ENCODE data around the gene NCBP3. TPM values are rescaled to one million over a fixed set of nuclear protein-coding genes. Genes with fewer than 3 reads are reported as not detected.
A peak's percentile ranks its signal among the peaks of the same experiment; 100 is the strongest.
"Not testable (repeated sequence)": the region's sequence is repeated elsewhere in the genome, so short reads cannot be mapped to it uniquely, and the experiment has no call there.

The NCBP3 gene
- total RNA-seq, 4 donors from 2014 or later = 17.3 to 31.5 (median 21.3) TPM

- H3K9me3 ChIP-seq = no peaks in the 10 kb centered on the region
- TF ChIP-seq POLR2A (IDR thresholded peaks at IDR 0.05) (no peak), EP300 (IDR thresholded peaks at IDR 0.05) (no peak), CTCF (IDR thresholded peaks at IDR 0.05) (no peak)
- peaks cover 0 to 26% (median 9%) of the 10 kb centered on the region in 4 donors for H3K4me1 ChIP-seq
- no peak overlapping the region for H3K27ac ChIP-seq
- peaks cover 0 to 4% of the 10 kb centered on the region in 2 donors for H3K27me3 ChIP-seq
- DNase-seq (ENCODE audit: low spot score in 2 of 2) = no peak
- peaks cover 0 to 8% (median 0%) of the 10 kb centered on the region in 3 donors for H3K36me3 ChIP-seq
- 75 to 88% methylated on average over 8 to 9 of the region's 9 CpGs for WGBS, 2 donors
- no peak overlapping the region for H3K4me3 ChIP-seq
These were observed 2.3 kb upstream of the NCBP3 start for GRCh38 chr17:3848229-3848835.

GRCh38 chr17:3847165-3847670, 1.2 kb upstream of the NCBP3 start:
- 91 to 93% methylated on average over 9 of the region's 9 CpGs for WGBS, 2 donors
- Histone ChIP-seq H3K27me3 (peaks cover 0 to 4% of the 10 kb centered on the region in 2 donors), H3K36me3 (peaks cover 0 to 19% (median 4%) of the 10 kb centered on the region in 3 donors), H3K27ac (no peak overlapping the region), H3K9me3 (no peaks in the 10 kb centered on the region), H3K4me3 (no peak overlapping the region), H3K4me1 (peaks cover 0 to 26% (median 9%) of the 10 kb centered on the region in 4 donors)
- DNase-seq (ENCODE audit: low spot score in 2 of 2) = no peak
- TF ChIP-seq POLR2A (IDR thresholded peaks at IDR 0.05) = no peak
- TF ChIP-seq EP300 (IDR thresholded peaks at IDR 0.05) = no peak
- TF ChIP-seq CTCF (IDR thresholded peaks at IDR 0.05) = no peak

- H3K27me3 ChIP-seq = peaks cover 0 to 4% of the 10 kb centered on the region in 2 donors
- peaks cover 0 to 24% (median 7%) of the 10 kb centered on the region in 3 donors for H3K36me3 ChIP-seq
- peak overlapping the region in 1 of 4 donors; percentile 87 for H3K27ac ChIP-seq
- DNase-seq (ENCODE audit: low spot score in 2 of 2) = no peak
- peak overlapping the region in 3 of 4 donors; percentile 71 to 96 (median 82) for H3K4me3 ChIP-seq
- H3K9me3 ChIP-seq = no peaks in the 10 kb centered on the region
- H3K4me1 ChIP-seq = peaks cover 0 to 26% (median 9%) of the 10 kb centered on the region in 4 donors
- WGBS, 2 donors = 43 to 45% methylated on average over 17 of the region's 17 CpGs
- TF ChIP-seq POLR2A (IDR thresholded peaks at IDR 0.05) (no peak), CTCF (IDR thresholded peaks at IDR 0.05) (peak in 1 of 5 experiments; percentile 4), EP300 (IDR thresholded peaks at IDR 0.05) (no peak)
These were observed 555 bp upstream of the NCBP3 start for GRCh38 chr17:3846437-3847164.

GRCh38 chr17:3845291-3845620, 790 bp downstream of the NCBP3 start:
- H3K27ac ChIP-seq = peak overlapping the region in 3 of 4 donors; percentile 87 to 90 (median 89)
- peaks cover 0 to 35% (median 7%) of the 10 kb centered on the region in 3 donors for H3K36me3 ChIP-seq
- H3K9me3 ChIP-seq = no peaks in the 10 kb centered on the region
- TF ChIP-seq EP300 (IDR thresholded peaks at IDR 0.05) (no peak), POLR2A (IDR thresholded peaks at IDR 0.05) (no peak)
- DNase-seq (ENCODE audit: low spot score in 2 of 2) = no peak
- 0 to 1% methylated on average over 8 of the region's 8 CpGs for WGBS, 2 donors
- peaks cover 0 to 26% (median 9%) of the 10 kb centered on the region in 4 donors for H3K4me1 ChIP-seq
- peak overlapping the region; percentile 71 to 96 (median 88) for H3K4me3 ChIP-seq
- no peaks in the 10 kb centered on the region for H3K27me3 ChIP-seq

- H3K4me3 ChIP-seq = peak overlapping the region in 2 of 4 donors; percentile 71 to 94
- H3K9me3 ChIP-seq; H3K27ac ChIP-seq; DNase-seq (ENCODE audit: low spot score in 2 of 2); H3K27me3 ChIP-seq: not testable (repeated sequence)
- 92% methylated on average over 19 of the region's 19 CpGs for WGBS, 2 donors
- H3K4me1 ChIP-seq = peaks cover 0 to 26% (median 9%) of the 10 kb centered on the region in 4 donors
- H3K36me3 ChIP-seq = peaks cover 0 to 42% (median 12%) of the 10 kb centered on the region in 3 donors
These were observed 1.5 kb downstream of the NCBP3 start for GRCh38 chr17:3844556-3844955.

Data from tibial nerve (tissue), 4 donors.